ENCODE results near the gene PLD1.

DNA sequence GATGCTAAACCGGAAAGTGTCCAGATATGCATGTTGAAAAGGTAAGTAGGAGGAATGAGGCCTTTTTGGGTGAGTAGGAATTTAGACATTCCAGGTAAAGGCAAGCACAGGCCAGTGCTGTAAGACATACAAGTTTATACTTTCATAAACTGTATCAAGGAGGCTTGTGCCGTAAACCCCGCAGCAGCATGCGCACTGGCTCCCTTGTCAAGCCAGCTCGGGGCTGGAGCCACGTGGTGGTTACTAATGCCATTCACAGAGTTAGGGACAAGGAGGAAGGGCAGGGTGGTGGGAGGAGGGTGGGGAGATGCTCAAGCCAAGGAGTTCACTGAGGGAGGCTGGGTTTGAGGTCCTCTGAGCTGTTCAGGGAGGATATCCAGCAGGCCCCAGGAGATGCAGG, 35.8 kb downstream of the PLD1 start:
- TF ChIP-seq, protein P1, sequence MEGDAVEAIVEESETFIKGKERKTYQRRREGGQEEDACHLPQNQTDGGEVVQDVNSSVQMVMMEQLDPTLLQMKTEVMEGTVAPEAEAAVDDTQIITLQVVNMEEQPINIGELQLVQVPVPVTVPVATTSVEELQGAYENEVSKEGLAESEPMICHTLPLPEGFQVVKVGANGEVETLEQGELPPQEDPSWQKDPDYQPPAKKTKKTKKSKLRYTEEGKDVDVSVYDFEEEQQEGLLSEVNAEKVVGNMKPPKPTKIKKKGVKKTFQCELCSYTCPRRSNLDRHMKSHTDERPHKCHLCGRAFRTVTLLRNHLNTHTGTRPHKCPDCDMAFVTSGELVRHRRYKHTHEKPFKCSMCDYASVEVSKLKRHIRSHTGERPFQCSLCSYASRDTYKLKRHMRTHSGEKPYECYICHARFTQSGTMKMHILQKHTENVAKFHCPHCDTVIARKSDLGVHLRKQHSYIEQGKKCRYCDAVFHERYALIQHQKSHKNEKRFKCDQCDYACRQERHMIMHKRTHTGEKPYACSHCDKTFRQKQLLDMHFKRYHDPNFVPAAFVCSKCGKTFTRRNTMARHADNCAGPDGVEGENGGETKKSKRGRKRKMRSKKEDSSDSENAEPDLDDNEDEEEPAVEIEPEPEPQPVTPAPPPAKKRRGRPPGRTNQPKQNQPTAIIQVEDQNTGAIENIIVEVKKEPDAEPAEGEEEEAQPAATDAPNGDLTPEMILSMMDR (IDR thresholded peaks at IDR 0.05; ENCODE audit: low read depth, low read length): no peak
- no peak for TF ChIP-seq POLR2A (IDR thresholded peaks at IDR 0.05; ENCODE audit: extremely low read depth, insufficient read length)

Measured in NB4 (cell line).